ENCODE results near the gene GPRIN2.
"Not testable (repeated sequence)": the region's sequence is repeated elsewhere in the genome, so short reads cannot be mapped to it uniquely, and the experiment has no call there.

The GPRIN2 gene

GRCh38 chr10:46534828-46535524 is 21.5 kb downstream of the GPRIN2 start:
- no peak for DNase-seq

GRCh38 chr10:46532256-46532655 is 24.2 kb downstream of the GPRIN2 start:
- not testable (repeated sequence) for DNase-seq

GRCh38 chr10:46530249-46531186 is 25.9 kb downstream of the GPRIN2 start:
- DNase-seq: no peak

- DNase-seq: not testable (repeated sequence)
Observed at GRCh38 chr10:46529742-46530141, 26.7 kb downstream of the GPRIN2 start.

- DNase-seq: no peak
Observed at GRCh38 chr10:46528675-46529615, 27.5 kb downstream of the GPRIN2 start.

- DNase-seq: no peak
Observed at GRCh38 chr10:46528171-46528671, 28.2 kb downstream of the GPRIN2 start.

GRCh38 chr10:46527241-46527811 is 29.1 kb downstream of the GPRIN2 start:
- no peak for DNase-seq

GRCh38 chr10:46526682-46527038 is 29.8 kb downstream of the GPRIN2 start:
- DNase-seq: no peak

GRCh38 chr10:46525824-46526681 is 30.4 kb downstream of the GPRIN2 start:
- DNase-seq: no peak

- DNase-seq: no peak
Observed at GRCh38 chr10:46525177-46525823, 31.2 kb downstream of the GPRIN2 start.

GRCh38 chr10:46524472-46525176 is 31.8 kb downstream of the GPRIN2 start:
- DNase-seq: no peak

GRCh38 chr10:46523962-46524471 is 32.4 kb downstream of the GPRIN2 start:
- DNase-seq: no peak

- DNase-seq: no peak
Observed at GRCh38 chr10:46523119-46523961, 33.1 kb downstream of the GPRIN2 start.

- no peak for DNase-seq
Observed at GRCh38 chr10:46522295-46523118, 34.0 kb downstream of the GPRIN2 start.

GRCh38 chr10:46520941-46521340 is 35.5 kb downstream of the GPRIN2 start:
- DNase-seq: no peak

- no peak for DNase-seq
Observed at GRCh38 chr10:46520381-46520780, 36.1 kb downstream of the GPRIN2 start.

- DNase-seq: no peak
Observed at GRCh38 chr10:46518028-46518725, 38.3 kb downstream of the GPRIN2 start.

Measured in T-helper 9 cell (primary cell).